HFFc6 (cell line): ENCODE measurements around the gene CPT1A. TPM values are rescaled to one million over a fixed set of nuclear protein-coding genes. Genes with fewer than 3 reads are reported as not detected.

Experiments
- DNase-seq: peaks from one replicate; pipeline ENCODE4 v3.0.0-alpha.2; 2018
- H3K27ac Mint-ChIP-seq: 2 replicates; pipeline ENCODE4 v1.8.0; 2020; ENCODE audit warnings: mild to moderate bottlenecking, mixed read lengths
- H3K27me3 Mint-ChIP-seq: 2 replicates; pipeline ENCODE4 v1.8.0; 2021; ENCODE audit warnings: mild to moderate bottlenecking, moderate library complexity, mixed read lengths; ENCODE audit not compliant: insufficient read depth
- H3K36me3 Mint-ChIP-seq: 2 replicates; pipeline ENCODE4 v1.8.0; 2021; ENCODE audit warnings: low read depth, mixed read lengths
- H3K4me1 Mint-ChIP-seq: 2 replicates; pipeline ENCODE4 v1.8.0; 2020; ENCODE audit warnings: low read depth, mixed read lengths
- H3K4me3 Mint-ChIP-seq: 2 replicates; pipeline ENCODE4 v1.8.0; 2020; ENCODE audit warnings: mild to moderate bottlenecking, moderate library complexity, mixed read lengths
- H3K9me3 Mint-ChIP-seq: 2 replicates; pipeline ENCODE4 v1.8.0; 2020; ENCODE audit warnings: mild to moderate bottlenecking, mixed read lengths
- total RNA-seq, 6 experiments: library from RNA; stranded (reverse); fragmentation: NEBNext Ultra II Directional; extraction: Animal tissue kit (Norgen Biotek cat#: 25700); gene quantifications; 2 replicates in 1 of 6; 3 replicates in 5 of 6; pipeline ENCODE4 v1.2.3, GENCODE V29; 2021
- TF ChIP-seq, protein P1 (sequence below): fragments of 200-600 bp; sonication (generic); IDR thresholded peaks from 2 replicates; pipeline ENCODE4 v1.5.0; 2021; ENCODE audit warnings: antibody characterized with exemption, mild to moderate bottlenecking

The CPT1A gene
- total RNA-seq, 6 experiments from 2014 or later, result 35.5 to 63.7 (median 55.8) TPM

DNA sequence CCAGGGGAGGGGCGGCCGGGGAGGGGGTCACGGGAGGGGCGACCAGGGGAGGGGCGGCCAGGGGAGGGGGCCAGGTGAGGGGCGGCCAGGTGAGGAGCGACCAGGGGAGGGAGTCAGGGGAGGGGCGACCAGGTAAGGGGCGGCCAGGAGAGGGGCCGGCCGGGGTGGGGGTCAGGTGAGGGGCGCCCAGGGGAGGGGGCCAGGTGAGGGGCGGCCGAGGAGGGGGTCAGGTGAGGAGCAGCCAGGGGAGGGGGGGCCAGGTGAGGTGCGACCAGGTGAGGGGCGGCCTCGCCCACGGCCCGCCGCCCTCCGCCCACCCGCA is 90.8 kb downstream of the CPT1A start:
- Mint-ChIP-seq H3K4me1 (peaks cover 21% of the 10 kb centered on the region), H3K9me3 (no peaks in the 10 kb centered on the region), H3K27me3 (no peaks in the 10 kb centered on the region), H3K4me3 (no peak overlapping the region), H3K36me3 (peaks cover 23% of the 10 kb centered on the region; the same call in 1 of the 2 replicates), H3K27ac (no peak overlapping the region)
- TF ChIP-seq, protein P1, sequence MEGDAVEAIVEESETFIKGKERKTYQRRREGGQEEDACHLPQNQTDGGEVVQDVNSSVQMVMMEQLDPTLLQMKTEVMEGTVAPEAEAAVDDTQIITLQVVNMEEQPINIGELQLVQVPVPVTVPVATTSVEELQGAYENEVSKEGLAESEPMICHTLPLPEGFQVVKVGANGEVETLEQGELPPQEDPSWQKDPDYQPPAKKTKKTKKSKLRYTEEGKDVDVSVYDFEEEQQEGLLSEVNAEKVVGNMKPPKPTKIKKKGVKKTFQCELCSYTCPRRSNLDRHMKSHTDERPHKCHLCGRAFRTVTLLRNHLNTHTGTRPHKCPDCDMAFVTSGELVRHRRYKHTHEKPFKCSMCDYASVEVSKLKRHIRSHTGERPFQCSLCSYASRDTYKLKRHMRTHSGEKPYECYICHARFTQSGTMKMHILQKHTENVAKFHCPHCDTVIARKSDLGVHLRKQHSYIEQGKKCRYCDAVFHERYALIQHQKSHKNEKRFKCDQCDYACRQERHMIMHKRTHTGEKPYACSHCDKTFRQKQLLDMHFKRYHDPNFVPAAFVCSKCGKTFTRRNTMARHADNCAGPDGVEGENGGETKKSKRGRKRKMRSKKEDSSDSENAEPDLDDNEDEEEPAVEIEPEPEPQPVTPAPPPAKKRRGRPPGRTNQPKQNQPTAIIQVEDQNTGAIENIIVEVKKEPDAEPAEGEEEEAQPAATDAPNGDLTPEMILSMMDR, result no peak
- DNase-seq, result no peak

DNA sequence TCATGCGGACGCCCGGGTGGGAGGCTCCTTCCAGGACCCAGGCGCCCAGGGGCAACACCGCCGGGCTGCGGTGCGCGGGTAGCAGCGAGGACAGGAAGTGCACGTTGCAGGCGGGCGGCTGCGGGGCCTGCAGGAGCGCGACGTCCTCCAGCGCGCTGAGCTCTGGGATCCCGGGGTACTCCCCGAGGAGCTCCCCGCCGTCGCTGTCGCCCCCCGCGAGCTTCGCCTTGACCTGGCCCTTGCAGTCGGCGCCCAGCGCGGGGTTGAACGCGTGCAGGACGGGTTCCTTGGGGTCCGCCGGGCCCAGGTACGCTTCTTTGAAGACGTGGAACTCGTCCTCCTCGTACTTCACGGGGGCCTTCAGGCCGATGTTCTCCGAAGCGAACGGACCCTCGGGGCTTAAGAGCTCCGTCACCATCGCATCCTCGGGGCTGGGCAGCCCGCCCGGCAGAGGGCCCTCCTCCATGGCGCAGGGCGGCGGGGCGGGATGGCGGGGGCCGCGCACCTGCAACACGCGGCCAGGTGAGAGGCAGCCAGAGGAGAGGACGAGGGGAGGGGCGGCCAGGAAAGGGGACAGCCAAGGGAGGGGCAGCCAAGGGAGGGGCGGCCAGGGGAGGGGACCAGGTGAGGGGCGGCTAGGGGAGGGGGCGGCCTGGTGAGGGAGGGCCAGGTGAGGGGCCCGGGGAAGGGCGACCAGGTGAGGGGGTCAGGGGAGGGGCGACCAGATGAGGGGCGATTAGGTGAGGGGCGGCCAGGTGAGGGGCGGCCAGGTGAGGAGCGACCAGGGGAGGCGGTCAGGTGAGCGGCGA is 91.3 kb downstream of the CPT1A start:
- DNase-seq, result no peak
- Mint-ChIP-seq H3K36me3 (peaks cover 23% of the 10 kb centered on the region; the same call in 1 of the 2 replicates), H3K9me3 (no peaks in the 10 kb centered on the region), H3K27me3 (no peaks in the 10 kb centered on the region), H3K4me3 (peak overlapping the region; percentile 56; the same call in 1 of the 2 replicates), H3K27ac (no peak overlapping the region), H3K4me1 (peaks cover 21% of the 10 kb centered on the region)
- TF ChIP-seq, protein P1, result no peak

DNA sequence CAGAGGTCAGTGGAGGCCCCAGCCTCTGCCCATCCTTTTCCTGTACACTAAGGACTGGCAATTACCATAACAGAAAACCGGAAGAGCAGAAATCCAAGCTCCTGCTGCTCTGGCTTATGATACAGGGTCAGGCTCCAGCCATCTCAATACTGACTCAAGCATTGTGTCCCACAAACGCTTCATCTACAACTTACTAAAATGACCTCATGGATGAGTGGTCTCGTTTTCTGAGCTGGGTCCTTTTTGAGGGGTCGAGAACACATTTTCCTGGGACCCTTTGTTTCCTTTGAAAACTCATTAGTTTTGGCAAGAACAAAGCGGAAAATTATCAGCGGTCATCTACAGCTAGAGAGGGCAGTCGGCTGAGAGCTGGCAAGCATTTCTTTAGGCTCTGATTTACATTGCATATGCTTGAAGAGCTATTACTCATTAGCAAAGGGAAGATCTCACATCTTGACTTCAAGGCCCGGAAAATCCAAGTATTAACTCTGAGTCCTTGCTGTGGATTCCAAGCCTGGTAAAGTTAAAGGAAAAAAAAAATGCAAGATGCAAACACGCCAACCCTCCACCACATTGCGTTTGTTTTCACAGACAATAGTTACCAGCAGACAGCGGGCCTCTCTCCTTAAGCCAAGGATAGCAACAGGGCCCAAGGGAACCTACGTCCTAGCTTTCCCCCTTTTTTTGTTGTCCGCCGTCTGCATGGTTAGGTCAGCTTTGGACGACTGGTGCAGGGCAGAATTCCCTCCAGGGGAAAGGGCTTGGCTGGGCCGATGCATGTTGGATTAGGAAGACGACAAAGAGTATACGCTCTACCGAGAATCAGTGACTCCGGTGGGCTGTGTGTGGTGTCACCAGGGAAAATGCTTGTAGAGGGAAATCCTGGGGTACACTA is 92.2 kb downstream of the CPT1A start:
- peak overlapping the region; percentile 56 for H3K4me3 Mint-ChIP-seq
- H3K27me3 Mint-ChIP-seq, result no peaks in the 10 kb centered on the region
- no peak for DNase-seq
- H3K9me3 Mint-ChIP-seq, result no peaks in the 10 kb centered on the region
- H3K4me1 Mint-ChIP-seq, result peaks cover 21% of the 10 kb centered on the region
- peak overlapping the region; percentile 27; the same call in 1 of the 2 replicates for H3K27ac Mint-ChIP-seq
- H3K36me3 Mint-ChIP-seq, result peaks cover 16% of the 10 kb centered on the region; the same call in 1 of the 2 replicates
- TF ChIP-seq, protein P1, result no peak

DNA sequence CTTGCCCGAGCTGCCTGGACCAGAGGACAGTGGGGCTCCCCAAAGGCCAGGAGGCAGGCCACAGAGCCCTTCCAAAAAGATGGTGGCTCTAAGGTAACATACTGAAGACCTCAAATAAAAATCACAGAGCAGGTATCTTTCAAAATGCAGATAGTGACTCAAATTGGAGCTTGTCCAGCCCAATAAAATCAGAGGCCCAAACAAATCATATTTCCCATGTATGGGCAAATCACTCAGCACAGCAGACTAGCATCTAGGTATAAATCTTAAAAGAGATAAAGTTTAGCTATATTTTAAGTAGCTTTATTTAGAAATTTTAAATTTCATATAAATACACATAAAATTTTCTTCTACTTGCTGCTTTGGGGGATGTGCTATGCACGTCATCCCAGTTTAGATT is 93.7 kb downstream of the CPT1A start:
- peaks cover 6% of the 10 kb centered on the region; the same call in 1 of the 2 replicates for H3K36me3 Mint-ChIP-seq
- TF ChIP-seq, protein P1, result no peak
- peaks cover 21% of the 10 kb centered on the region for H3K4me1 Mint-ChIP-seq
- no peak overlapping the region for H3K4me3 Mint-ChIP-seq
- H3K27ac Mint-ChIP-seq, result no peak overlapping the region
- no peaks in the 10 kb centered on the region for H3K27me3 Mint-ChIP-seq
- H3K9me3 Mint-ChIP-seq, result no peaks in the 10 kb centered on the region
- no peak for DNase-seq

DNA sequence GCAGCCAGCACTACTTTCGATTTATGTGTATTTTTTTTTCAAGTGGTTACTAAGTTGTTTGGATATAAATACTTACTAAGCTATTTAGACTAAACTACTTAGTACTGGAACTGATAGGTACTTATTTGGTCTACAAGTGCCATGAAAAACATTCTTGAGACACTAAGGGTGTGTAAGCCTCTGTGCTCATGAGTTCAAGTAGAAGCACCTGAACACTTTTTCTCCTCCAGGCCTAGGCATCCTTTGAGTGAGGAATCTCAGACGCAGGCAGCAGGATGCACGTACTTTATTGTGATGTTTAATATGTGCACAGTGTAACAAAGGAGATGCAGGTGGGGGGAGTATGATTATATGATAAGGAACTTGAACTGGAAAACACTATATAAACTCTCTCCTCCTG is 98.2 kb downstream of the CPT1A start:
- TF ChIP-seq, protein P1, result no peak
- Mint-ChIP-seq H3K4me1 (peaks cover 14% of the 10 kb centered on the region; the same call in 1 of the 2 replicates), H3K27me3 (no peaks in the 10 kb centered on the region; the same call in 1 of the 2 replicates), H3K4me3 (no peak overlapping the region), H3K9me3 (no peaks in the 10 kb centered on the region), H3K36me3 (peaks cover 6% of the 10 kb centered on the region; the same call in 1 of the 2 replicates), H3K27ac (no peak overlapping the region)
- DNase-seq, result no peak
